H1 (cell line): Measurements from ENCODE around the gene IQCC.

Source experiments
- BCL11A ChIP-seq, 2 experiments: IDR thresholded peaks; one replicate each; pipeline ENCODE4 v1.6.1; 2011; ENCODE audit warnings: low read depth in 2 of 2, low read length in 2 of 2, mild to moderate bottlenecking in 2 of 2
- EP300 ChIP-seq, 2 experiments: IDR thresholded peaks; 1 replicate in 1 of 2; 2 replicates in 1 of 2; pipeline ENCODE4 v1.6.1; 2011 to 2012; ENCODE audit warnings: low read depth in 2 of 2, low read length in 2 of 2, mild to moderate bottlenecking in 2 of 2, borderline replicate concordance in 1 of 2, inconsistent platforms in 1 of 2, moderate library complexity in 1 of 2
- FOSL1 ChIP-seq: IDR thresholded peaks from 2 replicates; pipeline ENCODE4 v1.6.1; 2011; ENCODE audit warnings: mild to moderate bottlenecking, low read depth, low read length, moderate library complexity; ENCODE audit not compliant: insufficient read depth
- PHF8 ChIP-seq: fragments of 200-600 bp; sonication (generic); conservative IDR thresholded peaks from 2 replicates; pipeline ENCODE4 v1.7.1; 2012; ENCODE audit warnings: low read depth, mild to moderate bottlenecking, inconsistent platforms, low read length, moderate library complexity
- POLR2A ChIP-seq, 2 experiments: IDR thresholded peaks; 1 replicate in 1 of 2; 2 replicates in 1 of 2; pipeline ENCODE4 v1.6.1; 2011; ENCODE audit warnings: low read depth in 2 of 2, low read length in 2 of 2, mild to moderate bottlenecking in 2 of 2; ENCODE audit errors: control extremely low read depth in 1 of 2
- RAD21 ChIP-seq, 2 experiments: IDR thresholded peaks in 1 of 2; conservative IDR thresholded peaks in 1 of 2; 2 replicates each; pipeline ENCODE4 v1.6.1; 2011; ENCODE audit warnings: low read depth in 2 of 2, low read length in 2 of 2, improper control_type of control experiment in 1 of 2, inconsistent platforms in 1 of 2, mild to moderate bottlenecking in 1 of 2, moderate library complexity in 1 of 2
- RFX5 ChIP-seq: IDR thresholded peaks from 2 replicates; pipeline ENCODE4 v1.6.1; 2011; ENCODE audit warnings: low read depth, low read length, improper control_type of control experiment, borderline replicate concordance
- TF ChIP-seq, protein P1 (sequence below), 3 experiments: IDR thresholded peaks; 1 replicate in 2 of 3; 2 replicates in 1 of 3; pipeline versions ENCODE4 v1.5.1 to v1.6.1; 2011; ENCODE audit warnings: low read length in 3 of 3, mild to moderate bottlenecking in 3 of 3, inconsistent platforms in 2 of 3, low read depth in 1 of 3, moderate library complexity in 1 of 3; ENCODE audit not compliant: insufficient read depth in 1 of 3; ENCODE audit errors: control extremely low read depth in 1 of 3

- no peak for TF ChIP-seq BCL11A (IDR thresholded peaks at IDR 0.05; ENCODE audit: low read depth in 2 of 2, low read length in 2 of 2)
- no peak for TF ChIP-seq POLR2A (IDR thresholded peaks at IDR 0.05; ENCODE audit: control extremely low read depth in 1 of 2, low read depth in 2 of 2, low read length in 2 of 2)
- TF ChIP-seq FOSL1: no peak
- TF ChIP-seq, protein P1, sequence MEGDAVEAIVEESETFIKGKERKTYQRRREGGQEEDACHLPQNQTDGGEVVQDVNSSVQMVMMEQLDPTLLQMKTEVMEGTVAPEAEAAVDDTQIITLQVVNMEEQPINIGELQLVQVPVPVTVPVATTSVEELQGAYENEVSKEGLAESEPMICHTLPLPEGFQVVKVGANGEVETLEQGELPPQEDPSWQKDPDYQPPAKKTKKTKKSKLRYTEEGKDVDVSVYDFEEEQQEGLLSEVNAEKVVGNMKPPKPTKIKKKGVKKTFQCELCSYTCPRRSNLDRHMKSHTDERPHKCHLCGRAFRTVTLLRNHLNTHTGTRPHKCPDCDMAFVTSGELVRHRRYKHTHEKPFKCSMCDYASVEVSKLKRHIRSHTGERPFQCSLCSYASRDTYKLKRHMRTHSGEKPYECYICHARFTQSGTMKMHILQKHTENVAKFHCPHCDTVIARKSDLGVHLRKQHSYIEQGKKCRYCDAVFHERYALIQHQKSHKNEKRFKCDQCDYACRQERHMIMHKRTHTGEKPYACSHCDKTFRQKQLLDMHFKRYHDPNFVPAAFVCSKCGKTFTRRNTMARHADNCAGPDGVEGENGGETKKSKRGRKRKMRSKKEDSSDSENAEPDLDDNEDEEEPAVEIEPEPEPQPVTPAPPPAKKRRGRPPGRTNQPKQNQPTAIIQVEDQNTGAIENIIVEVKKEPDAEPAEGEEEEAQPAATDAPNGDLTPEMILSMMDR (IDR thresholded peaks at IDR 0.05; ENCODE audit: control extremely low read depth in 1 of 3, insufficient read depth in 1 of 3, low read depth in 1 of 3, low read length in 3 of 3): no peak
- no peak for TF ChIP-seq PHF8
- no peak for TF ChIP-seq RAD21 (IDR thresholded peaks at IDR 0.05 in 1 of 2, conservative IDR thresholded peaks at IDR 0.05 in 1 of 2; ENCODE audit: low read depth in 2 of 2, low read length in 2 of 2)
- TF ChIP-seq EP300 (IDR thresholded peaks at IDR 0.05; ENCODE audit: borderline replicate concordance in 1 of 2, low read depth in 2 of 2, low read length in 2 of 2): no peak
- TF ChIP-seq RFX5: no peak
Measured at GRCh38 chr1:32200226-32201010, 5.1 kb upstream of the IQCC start, which contains the start of gene CCDC28B.
